SHP77 treated with DMSO at 0.1 percent for 48 hours (cell line): ENCODE data around the gene CAMKK1.
A peak's percentile ranks its signal among the peaks of the same experiment; 100 is the strongest.
"Not testable (repeated sequence)": the region's sequence is repeated elsewhere in the genome, so short reads cannot be mapped to it uniquely, and the experiment has no call there.

ENCODE experiments used
- DNase-seq: peaks from one replicate; lab custom pipeline; 2025; lab: John Stamatoyannopoulos, UW

CAMKK1 gene

DNA sequence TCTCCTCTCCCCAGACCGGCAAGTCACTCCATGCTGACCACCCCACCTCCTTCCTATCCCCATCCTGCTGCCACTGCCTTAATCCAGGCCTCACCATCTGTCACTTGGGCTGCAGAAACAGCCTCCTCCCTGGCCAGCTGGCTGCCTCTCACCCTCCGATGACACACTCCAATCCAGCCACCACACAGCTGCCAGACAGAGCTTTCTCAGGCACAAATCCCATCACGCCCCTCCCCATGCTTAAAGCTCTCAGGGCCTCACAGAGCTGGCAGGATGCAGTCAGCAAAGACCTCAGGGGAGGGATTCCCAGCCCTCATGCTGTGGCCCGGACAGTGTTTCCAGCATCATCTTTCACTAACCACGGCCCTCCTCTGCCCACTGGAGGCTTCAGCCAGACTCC is 13.7 kb downstream of the CAMKK1 start:
- DNase-seq, result peak; percentile 72

DNA sequence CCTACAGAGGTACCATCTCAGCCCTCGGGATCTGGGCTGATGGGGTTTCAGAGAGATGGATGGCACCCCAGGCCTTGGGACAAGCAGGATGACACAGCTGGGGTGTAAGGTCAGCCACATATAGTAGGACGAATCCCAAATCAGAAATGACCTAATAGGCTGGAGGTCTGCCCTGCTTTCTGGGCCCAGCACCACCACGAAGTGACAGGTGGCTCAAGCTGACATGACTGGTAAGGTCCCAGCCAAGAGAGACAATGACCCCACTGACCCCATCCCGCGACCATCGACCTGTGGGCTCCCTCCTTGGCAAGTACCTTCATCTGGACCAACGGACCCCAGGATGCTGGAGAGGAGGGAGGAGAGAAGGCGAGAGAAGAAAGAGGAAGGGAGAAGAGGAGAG is 15.6 kb downstream of the CAMKK1 start:
- DNase-seq, result no peak

- DNase-seq, result no peak
These were observed 17.5 kb downstream of the CAMKK1 start for GRCh38 chr17:3875317-3875716.

- no peak for DNase-seq
These were observed 19.0 kb downstream of the CAMKK1 start for GRCh38 chr17:3873862-3874261.

GRCh38 chr17:3870871-3871306 is 22.0 kb downstream of the CAMKK1 start:
- DNase-seq, result no peak

DNA sequence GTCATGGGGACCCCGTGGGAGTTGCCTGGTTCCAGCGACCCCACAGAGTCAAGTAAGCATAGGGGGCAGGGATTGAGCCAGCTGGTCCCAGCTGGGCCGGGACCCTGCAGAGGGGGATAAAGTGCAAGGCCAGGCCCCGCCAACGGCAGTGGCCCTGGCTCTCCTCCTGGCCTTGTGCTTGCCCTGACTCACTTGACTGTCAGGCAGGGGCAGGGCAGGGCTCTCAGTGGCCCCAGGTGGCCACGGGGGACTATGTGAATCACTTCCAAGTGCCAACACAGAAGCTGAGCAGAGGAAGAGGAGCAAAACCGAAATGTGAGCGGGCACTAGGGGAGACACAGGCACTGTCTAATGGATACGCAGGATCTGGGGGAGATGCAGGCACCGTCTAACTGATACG is 25.2 kb downstream of the CAMKK1 start:
- no peak for DNase-seq

DNA sequence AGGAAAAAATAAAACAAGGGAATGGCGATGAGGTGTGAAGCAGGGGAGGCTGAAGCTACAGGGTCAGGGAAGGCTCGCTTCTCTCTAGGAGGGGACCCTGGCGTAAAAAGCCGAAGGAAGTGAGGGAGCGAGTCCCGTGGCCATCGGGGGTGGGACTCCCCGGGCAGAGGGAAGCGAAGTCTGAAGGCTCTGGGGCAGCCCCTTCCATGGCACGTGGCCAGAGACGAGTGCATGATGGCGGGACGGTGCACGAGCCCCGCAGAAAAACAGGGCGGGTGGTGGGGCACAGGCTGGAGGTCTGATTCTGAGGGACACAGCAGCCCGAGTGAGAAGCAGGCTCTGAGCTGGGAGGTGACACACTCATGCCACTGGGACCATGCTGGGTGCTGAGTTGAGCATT is 25.7 kb downstream of the CAMKK1 start:
- no peak for DNase-seq

- DNase-seq, result no peak
These were observed 26.6 kb downstream of the CAMKK1 start for GRCh38 chr17:3866276-3866675.

- no peak for DNase-seq
These were observed 27.7 kb downstream of the CAMKK1 start for GRCh38 chr17:3865176-3865575.

- no peak for DNase-seq
These were observed 28.3 kb downstream of the CAMKK1 start for GRCh38 chr17:3864534-3864933.

- DNase-seq, result no peak
These were observed 30.8 kb downstream of the CAMKK1 start for GRCh38 chr17:3861761-3862681.

DNA sequence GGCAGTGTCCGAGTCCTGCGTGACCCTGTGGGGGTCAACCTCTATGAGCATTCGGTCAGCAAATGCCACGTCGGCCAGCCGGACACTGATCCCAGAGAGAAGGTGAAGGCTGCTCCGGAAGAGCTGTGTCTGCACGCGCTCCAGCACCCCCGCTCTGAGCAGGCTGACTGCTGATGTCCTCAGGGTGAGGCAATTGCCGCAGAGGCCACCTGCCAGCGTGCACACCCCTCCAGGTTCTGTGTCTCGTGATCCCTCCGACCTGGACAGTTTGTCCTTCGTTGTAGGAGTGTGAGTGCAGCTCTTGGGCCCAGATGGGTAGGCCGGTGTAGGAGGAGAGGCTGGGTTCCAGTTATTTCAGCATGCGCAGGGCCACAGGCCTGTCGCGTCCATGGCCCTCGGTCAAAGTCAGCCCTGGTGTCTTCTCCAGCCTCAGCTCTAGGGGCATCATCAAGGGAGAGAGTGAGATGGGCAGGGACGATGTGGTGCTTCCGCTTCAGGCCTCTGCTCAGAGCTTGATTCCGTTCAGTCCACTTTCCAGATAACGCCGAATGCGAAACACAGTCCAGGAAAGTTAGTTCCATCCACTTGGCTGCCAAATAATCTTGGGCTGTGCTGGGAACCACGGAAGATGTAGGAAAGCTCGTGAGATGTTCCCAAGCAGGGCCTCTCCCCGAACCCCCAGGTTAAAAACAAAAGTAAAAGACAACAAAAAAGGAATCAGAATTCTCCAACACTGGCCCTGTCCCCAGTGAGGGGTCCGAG is 31.7 kb downstream of the CAMKK1 start:
- no peak for DNase-seq

DNA sequence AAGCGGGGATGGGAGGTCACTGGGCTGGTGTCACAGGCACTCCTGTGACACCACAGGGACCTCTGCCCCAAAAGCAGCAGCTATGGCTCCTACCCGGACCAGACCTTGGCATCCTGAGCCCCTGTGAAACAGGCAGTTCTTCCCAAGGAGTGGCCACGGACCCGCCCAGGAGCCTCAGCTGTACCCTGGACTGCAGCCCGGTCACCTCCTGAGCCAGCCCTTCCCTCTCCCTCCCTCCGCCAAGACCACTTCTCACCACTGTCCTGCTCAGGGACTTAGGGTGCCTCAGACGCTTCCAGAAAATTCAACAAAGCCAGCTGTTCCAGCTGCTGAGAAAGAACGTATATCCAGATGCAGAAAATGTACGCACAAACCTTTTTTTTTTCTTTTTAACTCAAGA is 32.9 kb downstream of the CAMKK1 start:
- no peak for DNase-seq

DNA sequence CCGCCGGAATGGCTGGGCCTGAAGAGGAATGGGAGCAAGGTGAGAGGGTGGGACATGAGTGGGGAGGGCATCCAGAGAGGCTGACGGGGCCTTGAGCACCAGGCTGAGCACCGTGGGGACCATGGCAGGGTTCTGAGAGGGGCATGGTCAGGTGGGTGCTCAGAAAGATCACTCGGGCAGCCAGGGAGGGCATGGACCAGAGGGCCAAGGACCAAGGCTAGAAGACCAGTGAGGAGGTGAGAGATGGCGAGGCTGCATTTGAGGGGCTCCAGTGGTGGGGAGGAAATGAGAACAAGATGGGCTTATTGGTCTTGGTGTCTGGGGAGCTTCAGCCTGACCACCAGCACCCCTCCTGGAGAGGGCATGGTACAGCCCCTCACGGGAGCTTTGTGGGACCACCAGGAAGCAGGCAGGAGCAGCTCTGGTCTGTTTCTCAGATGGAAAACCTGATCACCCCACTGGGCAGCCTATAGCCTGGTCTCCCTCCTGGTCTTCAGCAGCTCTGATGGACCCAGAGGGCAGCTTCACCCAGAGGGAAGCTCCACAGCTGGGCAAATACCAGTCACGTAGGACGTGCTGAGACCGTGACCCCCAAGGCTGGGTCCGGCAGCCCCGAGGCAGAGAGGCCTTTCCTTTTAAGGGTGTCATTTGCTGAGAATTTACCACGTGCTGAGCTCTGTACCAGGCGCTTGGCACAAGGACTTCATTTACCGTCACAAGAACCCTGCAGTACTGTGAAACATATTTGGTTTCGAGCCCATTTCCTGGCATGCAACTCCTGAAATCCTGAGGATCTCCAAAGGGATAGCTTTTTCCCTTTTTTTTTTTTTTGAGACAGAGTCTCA is 35.4 kb downstream of the CAMKK1 start:
- DNase-seq, result no peak

- DNase-seq, result not testable (repeated sequence)
These were observed 38.6 kb downstream of the CAMKK1 start for GRCh38 chr17:3854204-3854603.

- DNase-seq, result no peak
These were observed 40.3 kb downstream of the CAMKK1 start for GRCh38 chr17:3852561-3852960.

GRCh38 chr17:3851461-3852100 is 41.3 kb downstream of the CAMKK1 start:
- no peak for DNase-seq

GRCh38 chr17:3848229-3848835 is 44.5 kb downstream of the CAMKK1 start:
- no peak for DNase-seq

DNA sequence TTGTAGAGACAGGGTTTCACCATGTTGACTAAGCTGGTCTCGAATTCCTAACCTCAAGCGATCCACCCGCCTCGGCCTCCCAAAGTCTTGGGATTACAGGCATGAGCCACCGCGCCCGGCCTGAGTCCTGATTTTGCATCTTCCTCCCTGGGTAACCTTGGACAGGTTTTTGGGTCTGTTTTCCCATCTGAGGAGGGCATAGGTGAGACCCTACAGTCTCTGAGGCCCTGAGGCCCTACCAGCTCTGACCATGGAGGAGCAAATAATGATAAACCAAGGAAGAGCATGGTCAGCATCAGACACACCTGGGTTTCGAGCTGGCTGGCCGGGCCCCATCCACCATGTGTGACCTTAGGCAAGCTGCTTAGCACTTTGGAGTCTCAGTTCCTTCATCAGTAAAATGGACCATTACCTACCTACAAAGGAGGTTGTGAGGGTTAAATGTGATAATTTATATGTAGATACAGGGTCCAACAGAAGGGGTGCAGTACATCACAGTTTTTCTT is 45.6 kb downstream of the CAMKK1 start:
- DNase-seq, result no peak

- no peak for DNase-seq
These were observed 46.3 kb downstream of the CAMKK1 start for GRCh38 chr17:3846437-3847164.
